ENCODE results near the gene CPED1.
"Not testable (repeated sequence)": the region's sequence is repeated elsewhere in the genome, so short reads cannot be mapped to it uniquely, and the experiment has no call there.

CPED1 gene

DNA sequence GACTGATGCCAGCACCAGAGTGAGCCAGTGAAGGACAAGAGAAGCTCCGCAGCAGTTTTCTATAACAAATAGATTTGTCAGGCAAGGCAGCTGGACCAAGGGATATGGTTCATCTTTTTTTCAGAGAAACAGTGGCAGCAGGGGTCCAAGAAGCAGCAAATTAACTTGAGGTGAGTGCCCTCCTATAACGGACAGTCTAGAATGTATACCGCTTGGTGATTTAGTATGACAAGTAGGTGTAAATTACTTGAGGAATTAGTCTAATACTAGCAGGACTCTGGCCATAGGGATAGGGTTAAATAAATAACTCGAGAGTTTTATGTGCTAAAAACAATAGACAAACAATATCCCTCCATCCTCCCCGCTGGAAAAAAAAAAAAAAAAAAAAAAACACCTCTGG lies 187.3 kb downstream of the CPED1 start:
- TF ChIP-seq, protein P1, sequence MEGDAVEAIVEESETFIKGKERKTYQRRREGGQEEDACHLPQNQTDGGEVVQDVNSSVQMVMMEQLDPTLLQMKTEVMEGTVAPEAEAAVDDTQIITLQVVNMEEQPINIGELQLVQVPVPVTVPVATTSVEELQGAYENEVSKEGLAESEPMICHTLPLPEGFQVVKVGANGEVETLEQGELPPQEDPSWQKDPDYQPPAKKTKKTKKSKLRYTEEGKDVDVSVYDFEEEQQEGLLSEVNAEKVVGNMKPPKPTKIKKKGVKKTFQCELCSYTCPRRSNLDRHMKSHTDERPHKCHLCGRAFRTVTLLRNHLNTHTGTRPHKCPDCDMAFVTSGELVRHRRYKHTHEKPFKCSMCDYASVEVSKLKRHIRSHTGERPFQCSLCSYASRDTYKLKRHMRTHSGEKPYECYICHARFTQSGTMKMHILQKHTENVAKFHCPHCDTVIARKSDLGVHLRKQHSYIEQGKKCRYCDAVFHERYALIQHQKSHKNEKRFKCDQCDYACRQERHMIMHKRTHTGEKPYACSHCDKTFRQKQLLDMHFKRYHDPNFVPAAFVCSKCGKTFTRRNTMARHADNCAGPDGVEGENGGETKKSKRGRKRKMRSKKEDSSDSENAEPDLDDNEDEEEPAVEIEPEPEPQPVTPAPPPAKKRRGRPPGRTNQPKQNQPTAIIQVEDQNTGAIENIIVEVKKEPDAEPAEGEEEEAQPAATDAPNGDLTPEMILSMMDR (IDR thresholded peaks at IDR 0.05; ENCODE audit: insufficient read depth, low read depth, low read length, missing control alignments): no peak
- no peak for DNase-seq (ENCODE audit: low read depth)
- no peak overlapping the region for H3K4me3 ChIP-seq (ENCODE audit: low read depth, low read length)

DNA sequence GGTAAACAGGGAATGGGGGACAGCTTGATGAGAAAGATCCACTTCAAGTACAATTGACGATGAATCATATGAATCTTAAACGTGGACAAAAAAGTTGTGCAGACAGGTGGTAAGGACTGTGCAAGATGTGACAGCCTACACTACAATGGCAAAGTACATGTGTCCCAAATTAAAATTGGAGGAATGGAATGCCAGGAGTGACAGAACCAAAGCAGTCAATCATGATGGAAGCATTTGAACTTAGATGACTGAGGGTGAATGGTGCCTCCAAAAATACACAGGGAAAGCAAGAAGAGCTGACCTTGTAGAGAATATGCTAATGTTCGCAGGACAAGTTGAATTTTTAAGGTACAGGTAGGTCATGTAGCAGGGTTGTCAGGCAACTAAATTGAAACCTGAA lies 189.9 kb downstream of the CPED1 start:
- no peak overlapping the region for H3K4me3 ChIP-seq (ENCODE audit: low read depth, low read length)
- DNase-seq (ENCODE audit: low read depth): no peak
- TF ChIP-seq, protein P1 (IDR thresholded peaks at IDR 0.05; ENCODE audit: insufficient read depth, low read depth, low read length, missing control alignments): no peak

DNA sequence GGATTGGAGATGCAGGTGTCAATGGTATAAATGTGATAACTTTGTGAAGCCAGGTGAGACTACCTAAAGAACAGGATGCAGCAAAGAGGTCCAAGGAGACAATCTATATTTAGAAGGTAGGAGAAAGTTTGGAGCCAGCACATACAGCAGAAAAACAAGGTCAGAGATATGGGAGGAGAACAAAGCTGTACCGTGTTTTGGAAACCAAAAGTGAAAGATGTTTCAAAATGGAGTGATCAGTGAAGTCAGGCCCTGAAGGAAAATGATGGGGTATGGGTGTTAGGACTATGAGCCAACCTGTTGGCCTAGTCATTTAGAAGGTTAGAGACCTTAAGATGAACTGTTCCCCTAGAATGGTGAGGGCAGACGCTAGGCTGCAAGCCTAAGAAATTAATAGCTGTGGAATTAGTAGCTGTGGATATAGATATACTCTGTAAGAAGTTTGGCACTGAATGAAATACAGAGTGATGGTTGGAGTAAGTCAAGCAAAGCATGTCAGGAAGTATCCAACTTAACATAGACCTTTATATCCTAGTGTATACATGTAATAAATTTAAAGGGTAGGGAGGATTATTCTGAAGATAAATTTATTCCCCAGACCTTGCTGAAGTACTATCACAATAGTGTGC lies 190.5 kb downstream of the CPED1 start:
- peak; percentile 24 for DNase-seq (ENCODE audit: low read depth)
- H3K4me3 ChIP-seq (ENCODE audit: low read depth, low read length): no peak overlapping the region
- TF ChIP-seq, protein P1 (IDR thresholded peaks at IDR 0.05; ENCODE audit: insufficient read depth, low read depth, low read length, missing control alignments): no peak

DNA sequence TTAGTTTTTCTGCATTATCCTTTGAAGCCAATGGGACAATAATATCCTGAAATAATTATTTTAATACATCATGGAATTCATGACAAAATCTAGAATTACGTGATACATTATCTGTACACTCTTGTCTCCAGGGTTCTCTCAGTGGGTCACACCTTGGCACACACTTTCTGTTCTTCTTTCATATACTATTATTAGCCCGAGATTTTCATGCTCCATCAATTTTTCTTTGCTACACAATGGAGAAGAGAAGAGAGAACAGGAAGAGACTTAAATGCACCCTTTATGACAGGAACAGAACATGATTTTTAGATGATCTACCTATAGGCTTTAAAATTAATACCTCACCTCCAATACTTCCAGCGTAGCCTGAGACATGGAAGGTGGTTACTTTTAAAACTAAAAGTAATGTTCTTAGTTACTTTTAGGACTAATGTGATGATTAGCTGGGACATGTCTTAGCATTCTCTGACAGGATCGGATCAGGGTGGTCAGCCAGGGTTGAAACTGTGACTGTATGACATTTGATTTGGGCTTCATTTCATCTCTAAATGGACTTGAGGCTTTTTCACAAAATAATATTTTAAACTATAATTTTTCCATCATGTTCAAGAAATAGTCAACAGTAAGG lies 192.0 kb downstream of the CPED1 start:
- peak; percentile 71 for DNase-seq (ENCODE audit: low read depth)
- peak overlapping the region; percentile 8; the same call in 1 of the 2 replicates for H3K4me3 ChIP-seq (ENCODE audit: low read depth, low read length)
- TF ChIP-seq, protein P1 (IDR thresholded peaks at IDR 0.05; ENCODE audit: insufficient read depth, low read depth, low read length, missing control alignments): no peak

DNA sequence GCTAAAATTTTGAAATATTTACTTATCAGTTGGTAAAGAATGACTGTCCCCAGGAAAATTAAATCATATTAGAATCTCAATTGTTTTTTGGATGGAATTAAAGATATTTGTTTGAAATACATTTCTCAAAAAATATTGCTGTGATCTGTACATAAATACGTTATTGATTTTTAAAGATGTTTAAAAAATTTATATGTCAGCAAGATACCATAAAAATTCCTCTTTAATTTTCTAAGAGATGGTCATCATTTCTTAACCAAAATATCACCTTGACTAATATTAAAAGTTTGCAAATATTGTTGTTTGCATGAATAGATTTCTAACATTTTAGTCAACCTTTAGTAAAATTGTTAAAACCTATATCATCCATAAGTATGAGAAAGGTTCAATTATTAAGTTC lies 192.8 kb downstream of the CPED1 start:
- H3K4me3 ChIP-seq (ENCODE audit: low read depth, low read length): no peak overlapping the region
- DNase-seq (ENCODE audit: low read depth): no peak
- TF ChIP-seq, protein P1 (IDR thresholded peaks at IDR 0.05; ENCODE audit: insufficient read depth, low read depth, low read length, missing control alignments): no peak

DNA sequence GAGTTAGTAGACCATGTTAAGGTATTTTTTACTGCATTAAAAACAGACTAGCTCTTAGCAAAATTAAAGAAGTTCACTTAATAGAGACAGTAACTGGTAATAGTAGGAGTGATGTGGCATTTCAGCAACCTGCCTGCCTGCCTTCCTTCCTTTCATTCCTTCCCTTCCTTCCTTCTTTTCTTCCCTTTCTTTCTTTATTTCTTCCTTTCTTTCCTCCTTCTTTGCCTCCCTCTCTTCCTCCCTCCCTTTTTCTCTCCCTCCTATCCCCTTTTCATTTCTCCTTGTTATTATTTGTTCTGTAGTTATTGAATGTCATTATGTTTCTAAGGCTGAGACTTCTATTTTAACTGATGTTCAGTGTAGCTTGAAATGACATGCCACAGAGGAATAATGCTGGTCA lies 193.8 kb downstream of the CPED1 start:
- TF ChIP-seq, protein P1 (IDR thresholded peaks at IDR 0.05; ENCODE audit: insufficient read depth, low read depth, low read length, missing control alignments): no peak
- no peak for DNase-seq (ENCODE audit: low read depth)
- H3K4me3 ChIP-seq (ENCODE audit: low read depth, low read length): no peak overlapping the region

DNA sequence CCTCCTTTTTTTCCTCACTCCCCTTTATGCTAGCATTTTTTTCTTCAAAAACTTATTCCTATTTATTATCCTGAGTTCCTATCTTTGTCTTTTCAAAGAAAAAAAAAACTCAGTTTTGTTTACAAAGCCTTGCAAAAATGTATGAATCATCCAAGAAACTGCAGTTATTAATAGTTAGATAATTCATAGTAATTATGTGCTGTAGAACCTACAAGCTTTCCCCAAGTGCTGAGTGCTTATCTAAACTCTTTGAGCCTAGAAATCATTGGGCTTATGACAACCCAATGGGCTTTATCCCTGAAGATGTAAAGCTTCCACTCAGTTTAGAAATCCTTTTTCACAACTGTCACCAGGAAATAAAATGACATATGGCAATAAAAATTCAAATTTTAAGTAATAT lies 194.4 kb downstream of the CPED1 start:
- DNase-seq (ENCODE audit: low read depth): no peak
- H3K4me3 ChIP-seq (ENCODE audit: low read depth, low read length): no peak overlapping the region
- TF ChIP-seq, protein P1 (IDR thresholded peaks at IDR 0.05; ENCODE audit: insufficient read depth, low read depth, low read length, missing control alignments): no peak

DNA sequence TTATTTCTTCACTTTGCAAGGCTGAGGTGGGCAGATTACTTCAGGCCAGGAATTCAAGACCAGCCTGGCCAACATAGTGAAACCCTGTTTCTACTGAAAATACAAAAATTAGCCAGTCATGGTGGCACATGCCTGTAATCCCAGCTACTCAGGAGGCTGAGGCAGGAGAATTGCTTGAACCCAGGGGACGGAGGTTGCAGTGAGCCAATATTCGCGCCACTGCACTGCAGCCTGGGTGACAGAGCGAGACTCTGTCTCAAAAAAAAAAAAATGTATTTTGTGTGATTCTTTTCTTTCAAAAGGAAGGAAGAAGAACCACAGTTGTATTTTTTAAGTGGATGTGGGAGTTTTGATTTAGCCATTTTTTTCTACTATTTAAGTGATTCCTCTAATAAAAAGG lies 195.4 kb downstream of the CPED1 start:
- DNase-seq (ENCODE audit: low read depth); H3K4me3 ChIP-seq (ENCODE audit: low read depth, low read length): not testable (repeated sequence)
